Glutamatergic neuron (in vitro differentiated cells): ENCODE results near the gene CFAP157. TPM values are rescaled to one million over a fixed set of nuclear protein-coding genes. Genes with fewer than 3 reads are reported as not detected.

ENCODE experiments used
- DNase-seq: peaks from one replicate; pipeline ENCODE4 v3.0.0; 2022
- H3K27ac Mint-ChIP-seq: one replicate; pipeline ENCODE4 v1.8.0; 2020; ENCODE audit warnings: mild to moderate bottlenecking, mixed read lengths, inconsistent platforms; ENCODE audit not compliant: unreplicated experiment
- H3K27me3 Mint-ChIP-seq: one replicate; pipeline ENCODE4 v1.8.0; 2020; ENCODE audit warnings: mild to moderate bottlenecking, moderate library complexity, mixed read lengths, inconsistent platforms; ENCODE audit not compliant: unreplicated experiment
- H3K36me3 Mint-ChIP-seq: one replicate; pipeline ENCODE4 v1.8.0; 2020; ENCODE audit warnings: mild to moderate bottlenecking, mixed read lengths, inconsistent platforms; ENCODE audit not compliant: unreplicated experiment
- H3K4me1 Mint-ChIP-seq: one replicate; pipeline ENCODE4 v1.8.0; 2020; ENCODE audit warnings: mild to moderate bottlenecking, low read depth, mixed read lengths, inconsistent platforms; ENCODE audit not compliant: unreplicated experiment
- H3K4me3 Mint-ChIP-seq: one replicate; pipeline ENCODE4 v1.8.0; 2020; ENCODE audit warnings: mild to moderate bottlenecking, mixed read lengths, inconsistent platforms; ENCODE audit not compliant: unreplicated experiment
- H3K9me3 Mint-ChIP-seq: one replicate; pipeline ENCODE4 v1.8.0; 2020; ENCODE audit warnings: mild to moderate bottlenecking, moderate library complexity, mixed read lengths, inconsistent platforms; ENCODE audit not compliant: unreplicated experiment
- CTCF ChIP-seq: fragments of 200-600 bp; sonication (generic); IDR thresholded peaks from one replicate; pipeline ENCODE4 v1.5.0; 2021; ENCODE audit not compliant: partially characterized antibody, unreplicated experiment
- total RNA-seq: library from RNA; stranded (reverse); fragmentation: NEBNext Ultra II Directional; extraction: Animal tissue kit (Norgen Biotek cat#: 25700); gene quantifications from one replicate; pipeline ENCODE4 v1.2.1, GENCODE V29; 2021; ENCODE audit not compliant: unreplicated experiment

Gene CFAP157
- total RNA-seq, 1 donor from 2014 or later: 0.61 TPM

- H3K9me3 Mint-ChIP-seq: peaks cover 18% of the 10 kb centered on the region
- H3K4me1 Mint-ChIP-seq: peaks cover 4% of the 10 kb centered on the region
- H3K4me3 Mint-ChIP-seq: no peak overlapping the region
- no peak overlapping the region for H3K27ac Mint-ChIP-seq
- no peak for DNase-seq
- TF ChIP-seq CTCF: no peak
- H3K27me3 Mint-ChIP-seq: peaks cover 15% of the 10 kb centered on the region
- H3K36me3 Mint-ChIP-seq: peaks cover 16% of the 10 kb centered on the region
Measured at GRCh38 chr9:127692071-127692470, 14.7 kb upstream of the CFAP157 start.

- Mint-ChIP-seq H3K36me3 (peaks cover 12% of the 10 kb centered on the region), H3K4me1 (peaks cover 7% of the 10 kb centered on the region), H3K9me3 (peaks cover 18% of the 10 kb centered on the region), H3K27me3 (peaks cover 16% of the 10 kb centered on the region), H3K4me3 (no peak overlapping the region), H3K27ac (no peak overlapping the region)
- no peak for DNase-seq
- no peak for TF ChIP-seq CTCF
Measured at GRCh38 chr9:127693143-127693542, 13.6 kb upstream of the CFAP157 start.

GRCh38 chr9:127693697-127694096 is 13.1 kb upstream of the CFAP157 start:
- peaks cover 12% of the 10 kb centered on the region for H3K36me3 Mint-ChIP-seq
- peaks cover 20% of the 10 kb centered on the region for H3K9me3 Mint-ChIP-seq
- no peak for DNase-seq
- TF ChIP-seq CTCF: no peak
- peaks cover 7% of the 10 kb centered on the region for H3K4me1 Mint-ChIP-seq
- H3K4me3 Mint-ChIP-seq: no peak overlapping the region
- H3K27ac Mint-ChIP-seq: peak overlapping the region; percentile 75
- peaks cover 16% of the 10 kb centered on the region for H3K27me3 Mint-ChIP-seq

GRCh38 chr9:127694890-127695720 is 11.7 kb upstream of the CFAP157 start:
- no peak overlapping the region for H3K4me3 Mint-ChIP-seq
- H3K4me1 Mint-ChIP-seq: peaks cover 7% of the 10 kb centered on the region
- TF ChIP-seq CTCF: no peak
- H3K36me3 Mint-ChIP-seq: peaks cover 8% of the 10 kb centered on the region
- peaks cover 16% of the 10 kb centered on the region for H3K27me3 Mint-ChIP-seq
- peaks cover 19% of the 10 kb centered on the region for H3K9me3 Mint-ChIP-seq
- peak overlapping the region; percentile 9 for H3K27ac Mint-ChIP-seq
- DNase-seq: no peak

- Mint-ChIP-seq H3K36me3 (peaks cover 11% of the 10 kb centered on the region), H3K27ac (peak overlapping the region; percentile 53), H3K4me1 (peaks cover 12% of the 10 kb centered on the region), H3K27me3 (peaks cover 12% of the 10 kb centered on the region), H3K4me3 (no peak overlapping the region), H3K9me3 (peaks cover 23% of the 10 kb centered on the region)
- TF ChIP-seq CTCF: no peak
- DNase-seq: no peak
Measured at GRCh38 chr9:127697575-127697974, 9.2 kb upstream of the CFAP157 start.
